ENCODE results near the gene LHX8.

Gene LHX8

DNA sequence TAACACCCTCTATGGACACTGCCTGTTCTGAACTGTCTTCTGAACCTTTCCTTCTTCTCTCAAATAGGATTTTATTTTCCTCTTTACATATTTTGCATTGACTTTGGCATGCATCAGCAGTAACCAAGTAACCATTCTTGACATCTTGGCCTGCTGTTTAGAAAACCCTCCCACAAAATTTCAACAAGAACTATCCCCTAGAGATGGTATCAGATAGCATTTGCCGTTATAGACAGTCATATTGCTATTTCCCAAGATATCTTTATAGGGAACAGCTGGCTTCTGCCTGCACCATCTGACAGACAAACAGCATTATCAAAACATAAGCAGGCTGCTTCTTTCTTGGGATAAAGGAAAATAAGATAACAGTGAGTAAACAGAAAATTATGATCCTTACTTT is 54.7 kb downstream of the LHX8 start:
- no peak overlapping the region for H2AFZ ChIP-seq (ENCODE audit: low read depth)
- H3K4me2 ChIP-seq: no peak overlapping the region

DNA sequence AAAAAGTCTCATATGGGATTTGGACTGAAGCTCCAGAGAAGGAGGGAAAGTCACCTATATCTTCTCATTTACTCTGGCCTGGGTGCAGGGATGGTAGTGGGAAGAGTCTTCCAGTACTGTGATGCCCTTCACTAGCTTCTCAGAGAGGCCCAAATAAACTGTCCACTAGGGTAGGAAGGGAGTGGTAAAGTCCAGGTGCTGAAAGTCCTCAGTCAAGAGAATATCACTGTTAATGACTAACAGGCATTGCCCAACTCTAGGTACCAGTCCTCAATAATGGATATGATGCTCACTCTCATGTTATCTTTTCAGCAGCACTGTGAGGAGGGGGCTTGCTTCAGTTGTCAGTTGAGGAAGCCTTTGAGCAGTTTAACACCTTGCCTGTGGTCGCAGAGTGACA is 64.0 kb downstream of the LHX8 start:
- TF ChIP-seq, protein P1, sequence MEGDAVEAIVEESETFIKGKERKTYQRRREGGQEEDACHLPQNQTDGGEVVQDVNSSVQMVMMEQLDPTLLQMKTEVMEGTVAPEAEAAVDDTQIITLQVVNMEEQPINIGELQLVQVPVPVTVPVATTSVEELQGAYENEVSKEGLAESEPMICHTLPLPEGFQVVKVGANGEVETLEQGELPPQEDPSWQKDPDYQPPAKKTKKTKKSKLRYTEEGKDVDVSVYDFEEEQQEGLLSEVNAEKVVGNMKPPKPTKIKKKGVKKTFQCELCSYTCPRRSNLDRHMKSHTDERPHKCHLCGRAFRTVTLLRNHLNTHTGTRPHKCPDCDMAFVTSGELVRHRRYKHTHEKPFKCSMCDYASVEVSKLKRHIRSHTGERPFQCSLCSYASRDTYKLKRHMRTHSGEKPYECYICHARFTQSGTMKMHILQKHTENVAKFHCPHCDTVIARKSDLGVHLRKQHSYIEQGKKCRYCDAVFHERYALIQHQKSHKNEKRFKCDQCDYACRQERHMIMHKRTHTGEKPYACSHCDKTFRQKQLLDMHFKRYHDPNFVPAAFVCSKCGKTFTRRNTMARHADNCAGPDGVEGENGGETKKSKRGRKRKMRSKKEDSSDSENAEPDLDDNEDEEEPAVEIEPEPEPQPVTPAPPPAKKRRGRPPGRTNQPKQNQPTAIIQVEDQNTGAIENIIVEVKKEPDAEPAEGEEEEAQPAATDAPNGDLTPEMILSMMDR (conservative IDR thresholded peaks at IDR 0.05; ENCODE audit: low read depth, low read length): no peak
- Histone ChIP-seq H3K27ac (no peak overlapping the region), H3K27me3 (ENCODE audit: insufficient read depth, low read depth) (no peaks in the 10 kb centered on the region), H2AFZ (ENCODE audit: low read depth) (no peak overlapping the region), H3K4me1 (ENCODE audit: low read depth, poor library complexity, severe bottlenecking) (no peaks in the 10 kb centered on the region), H3K9ac (no peak overlapping the region), H3K36me3 (ENCODE audit: insufficient read depth) (no peaks in the 10 kb centered on the region), H4K20me1 (ENCODE audit: insufficient read depth) (no peaks in the 10 kb centered on the region), H3K4me2 (no peak overlapping the region), H3K4me3 (IDR thresholded peaks at IDR 0.05; ENCODE audit: insufficient read depth, low read depth, low read length) (no peak overlapping the region), H3K79me2 (ENCODE audit: insufficient read depth, low read depth) (no peaks in the 10 kb centered on the region)

More for the DNA sequence above, 54.7 kb downstream of the LHX8 start:
- TF ChIP-seq, protein P1 (conservative IDR thresholded peaks at IDR 0.05; ENCODE audit: low read depth, low read length): no peak
- H3K27me3 ChIP-seq (ENCODE audit: insufficient read depth, low read depth): no peaks in the 10 kb centered on the region
- no peaks in the 10 kb centered on the region for H3K79me2 ChIP-seq (ENCODE audit: insufficient read depth, low read depth)
- no peak overlapping the region for H3K4me3 ChIP-seq (IDR thresholded peaks at IDR 0.05; ENCODE audit: insufficient read depth, low read depth, low read length)
- H3K27ac ChIP-seq: no peak overlapping the region
- no peaks in the 10 kb centered on the region for H3K4me1 ChIP-seq (ENCODE audit: low read depth, poor library complexity, severe bottlenecking)
- H3K9ac ChIP-seq: no peak overlapping the region
- no peaks in the 10 kb centered on the region for H3K36me3 ChIP-seq (ENCODE audit: insufficient read depth)
- H4K20me1 ChIP-seq (ENCODE audit: insufficient read depth): no peaks in the 10 kb centered on the region

DNA sequence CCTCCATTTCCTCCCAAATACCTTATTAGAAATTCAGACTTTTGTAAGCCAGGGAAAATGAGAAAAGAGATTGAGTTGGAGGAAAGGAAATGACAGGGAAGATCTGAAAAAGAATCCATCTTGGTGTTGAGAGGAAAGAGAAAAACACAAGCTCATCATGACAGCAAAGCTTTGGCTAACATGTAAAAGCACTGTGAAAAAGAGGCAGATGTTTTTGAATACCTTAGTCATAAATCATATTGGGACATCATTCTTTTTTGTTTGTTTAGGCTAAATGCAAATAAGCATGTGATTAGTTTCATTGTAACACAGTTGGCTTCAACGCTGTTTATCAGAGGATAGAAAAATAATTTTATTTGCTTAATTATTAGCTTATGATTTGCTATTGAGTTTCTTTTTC is 64.6 kb downstream of the LHX8 start:
- no peak overlapping the region for H3K4me3 ChIP-seq (IDR thresholded peaks at IDR 0.05; ENCODE audit: insufficient read depth, low read depth, low read length)
- no peak overlapping the region for H3K9ac ChIP-seq
- no peaks in the 10 kb centered on the region for H3K36me3 ChIP-seq (ENCODE audit: insufficient read depth)
- no peaks in the 10 kb centered on the region for H3K79me2 ChIP-seq (ENCODE audit: insufficient read depth, low read depth)
- H3K27me3 ChIP-seq (ENCODE audit: insufficient read depth, low read depth): no peaks in the 10 kb centered on the region
- H3K4me2 ChIP-seq: no peak overlapping the region
- H3K27ac ChIP-seq: no peak overlapping the region
- peaks cover 4% of the 10 kb centered on the region for H3K4me1 ChIP-seq (ENCODE audit: low read depth, poor library complexity, severe bottlenecking)
- no peaks in the 10 kb centered on the region for H4K20me1 ChIP-seq (ENCODE audit: insufficient read depth)
- TF ChIP-seq, protein P1 (conservative IDR thresholded peaks at IDR 0.05; ENCODE audit: low read depth, low read length): no peak
- no peak overlapping the region for H2AFZ ChIP-seq (ENCODE audit: low read depth)

DNA sequence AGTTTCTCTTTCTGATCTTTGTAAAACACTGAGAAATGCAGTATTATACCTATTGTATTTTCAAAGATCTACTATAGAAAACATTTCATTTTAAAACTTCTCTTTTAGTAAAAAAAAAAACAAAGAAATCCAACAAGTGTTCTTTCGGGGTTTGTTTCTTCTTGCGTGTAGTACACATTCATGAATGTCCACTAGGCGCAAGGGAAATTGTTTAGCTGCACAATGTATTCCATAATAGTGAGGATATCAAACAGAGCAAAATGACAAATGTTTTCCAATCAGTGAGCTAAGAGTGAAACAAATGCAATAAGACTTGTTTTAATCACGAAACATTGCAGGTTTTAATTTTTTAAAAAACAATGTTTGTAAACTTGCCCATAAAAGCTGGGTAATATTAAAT is 68.6 kb downstream of the LHX8 start:
- no peak overlapping the region for H3K27ac ChIP-seq
- H3K4me2 ChIP-seq: no peak overlapping the region
- H3K27me3 ChIP-seq (ENCODE audit: insufficient read depth, low read depth): no peaks in the 10 kb centered on the region
- no peak overlapping the region for H2AFZ ChIP-seq (ENCODE audit: low read depth)
- no peak overlapping the region for H3K4me3 ChIP-seq (IDR thresholded peaks at IDR 0.05; ENCODE audit: insufficient read depth, low read depth, low read length)
- H3K79me2 ChIP-seq (ENCODE audit: insufficient read depth, low read depth): no peaks in the 10 kb centered on the region
- H3K36me3 ChIP-seq (ENCODE audit: insufficient read depth): no peaks in the 10 kb centered on the region
- TF ChIP-seq, protein P1 (conservative IDR thresholded peaks at IDR 0.05; ENCODE audit: low read depth, low read length): no peak
- peaks cover 4% of the 10 kb centered on the region for H3K4me1 ChIP-seq (ENCODE audit: low read depth, poor library complexity, severe bottlenecking)
- H3K9ac ChIP-seq: no peak overlapping the region
- H4K20me1 ChIP-seq (ENCODE audit: insufficient read depth): no peaks in the 10 kb centered on the region

Data from KMS-11 (cell line).